NCI-H510A (cell line): ENCODE data around the gene PDE4D.

Experiments
- DNase-seq: peaks from one replicate; lab custom pipeline; 2025; lab: John Stamatoyannopoulos, UW

Gene PDE4D

GRCh38 chr5:59102437-59102836 lies 791.1 kb downstream of the PDE4D start:
- DNase-seq, result no peak

GRCh38 chr5:59100875-59101274 lies 792.7 kb downstream of the PDE4D start:
- DNase-seq, result no peak

GRCh38 chr5:59099995-59100345 lies 793.6 kb downstream of the PDE4D start:
- no peak for DNase-seq

- no peak for DNase-seq
Measured at GRCh38 chr5:59099270-59099994, 794.1 kb downstream of the PDE4D start.

- no peak for DNase-seq
Measured at GRCh38 chr5:59098743-59099142, 794.8 kb downstream of the PDE4D start.

GRCh38 chr5:59097712-59098111 lies 795.8 kb downstream of the PDE4D start:
- no peak for DNase-seq

- no peak for DNase-seq
Measured at GRCh38 chr5:59097116-59097515, 796.4 kb downstream of the PDE4D start.

GRCh38 chr5:59095480-59095879 lies 798.0 kb downstream of the PDE4D start:
- no peak for DNase-seq

GRCh38 chr5:59094864-59095263 lies 798.7 kb downstream of the PDE4D start:
- no peak for DNase-seq

- no peak for DNase-seq
Measured at GRCh38 chr5:59093329-59093728, 800.2 kb downstream of the PDE4D start.

GRCh38 chr5:59092758-59093157 lies 800.8 kb downstream of the PDE4D start:
- no peak for DNase-seq

GRCh38 chr5:59091965-59092364 lies 801.6 kb downstream of the PDE4D start:
- DNase-seq, result no peak

- no peak for DNase-seq
Measured at GRCh38 chr5:59090323-59090722, 803.2 kb downstream of the PDE4D start.

- DNase-seq, result no peak
Measured at GRCh38 chr5:59089767-59090166, 803.8 kb downstream of the PDE4D start.

GRCh38 chr5:59088546-59088945 lies 805.0 kb downstream of the PDE4D start:
- DNase-seq, result no peak

GRCh38 chr5:59086024-59086423 lies 807.5 kb downstream of the PDE4D start:
- no peak for DNase-seq

- no peak for DNase-seq
Measured at GRCh38 chr5:59081693-59082092, 811.8 kb downstream of the PDE4D start.

- no peak for DNase-seq
Measured at GRCh38 chr5:59079622-59080620, 813.6 kb downstream of the PDE4D start.

GRCh38 chr5:59071755-59072549 lies 821.6 kb downstream of the PDE4D start:
- DNase-seq, result no peak

- DNase-seq, result no peak
Measured at GRCh38 chr5:59069438-59070079, 824.0 kb downstream of the PDE4D start.

GRCh38 chr5:59067956-59068656 lies 825.4 kb downstream of the PDE4D start:
- DNase-seq, result no peak
